Measurements from ENCODE around the gene PPM1J.

DNA sequence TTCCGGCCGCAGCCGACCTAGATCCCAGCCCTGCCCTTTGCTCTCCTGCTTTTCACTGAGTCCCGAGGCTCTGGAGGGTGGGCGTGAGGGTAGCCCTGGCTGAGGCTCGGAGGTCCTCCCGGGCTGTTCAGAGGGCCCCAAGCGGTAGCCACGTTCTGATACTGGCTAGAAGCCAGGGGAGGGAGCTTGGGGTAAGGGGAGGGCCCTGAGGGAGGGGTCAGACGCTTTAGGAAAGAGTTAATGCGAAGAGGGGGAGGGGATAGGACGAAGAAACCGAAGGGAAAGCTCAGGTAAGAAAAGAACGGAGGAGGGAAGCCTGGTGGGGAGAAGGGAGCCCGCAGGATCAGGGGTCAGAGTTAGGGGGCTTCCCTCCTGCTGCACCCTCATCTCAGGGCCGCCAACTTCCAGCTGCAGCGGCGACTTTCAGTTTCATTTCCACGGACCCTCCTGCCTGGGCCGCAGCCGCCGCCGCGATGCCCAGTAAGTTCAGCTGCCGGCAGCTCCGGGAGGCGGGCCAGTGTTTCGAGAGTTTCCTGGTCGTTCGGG is 40.6 kb downstream of the PPM1J start, which contains the start of gene MOV10:
- no peak for TF ChIP-seq EZH2 (IDR thresholded peaks at IDR 0.05; ENCODE audit: borderline replicate concordance, low read length)
- TF ChIP-seq, protein P1, sequence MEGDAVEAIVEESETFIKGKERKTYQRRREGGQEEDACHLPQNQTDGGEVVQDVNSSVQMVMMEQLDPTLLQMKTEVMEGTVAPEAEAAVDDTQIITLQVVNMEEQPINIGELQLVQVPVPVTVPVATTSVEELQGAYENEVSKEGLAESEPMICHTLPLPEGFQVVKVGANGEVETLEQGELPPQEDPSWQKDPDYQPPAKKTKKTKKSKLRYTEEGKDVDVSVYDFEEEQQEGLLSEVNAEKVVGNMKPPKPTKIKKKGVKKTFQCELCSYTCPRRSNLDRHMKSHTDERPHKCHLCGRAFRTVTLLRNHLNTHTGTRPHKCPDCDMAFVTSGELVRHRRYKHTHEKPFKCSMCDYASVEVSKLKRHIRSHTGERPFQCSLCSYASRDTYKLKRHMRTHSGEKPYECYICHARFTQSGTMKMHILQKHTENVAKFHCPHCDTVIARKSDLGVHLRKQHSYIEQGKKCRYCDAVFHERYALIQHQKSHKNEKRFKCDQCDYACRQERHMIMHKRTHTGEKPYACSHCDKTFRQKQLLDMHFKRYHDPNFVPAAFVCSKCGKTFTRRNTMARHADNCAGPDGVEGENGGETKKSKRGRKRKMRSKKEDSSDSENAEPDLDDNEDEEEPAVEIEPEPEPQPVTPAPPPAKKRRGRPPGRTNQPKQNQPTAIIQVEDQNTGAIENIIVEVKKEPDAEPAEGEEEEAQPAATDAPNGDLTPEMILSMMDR (IDR thresholded peaks at IDR 0.05; ENCODE audit: low read length), result no peak
